ENCODE measurements around the gene TNXB. TPM values are rescaled to one million over a fixed set of nuclear protein-coding genes. Genes with fewer than 3 reads are reported as not detected.

Gene TNXB
- total and polyA plus RNA-seq, 9 donors, result 13.3 to 334 (median 146) TPM

DNA sequence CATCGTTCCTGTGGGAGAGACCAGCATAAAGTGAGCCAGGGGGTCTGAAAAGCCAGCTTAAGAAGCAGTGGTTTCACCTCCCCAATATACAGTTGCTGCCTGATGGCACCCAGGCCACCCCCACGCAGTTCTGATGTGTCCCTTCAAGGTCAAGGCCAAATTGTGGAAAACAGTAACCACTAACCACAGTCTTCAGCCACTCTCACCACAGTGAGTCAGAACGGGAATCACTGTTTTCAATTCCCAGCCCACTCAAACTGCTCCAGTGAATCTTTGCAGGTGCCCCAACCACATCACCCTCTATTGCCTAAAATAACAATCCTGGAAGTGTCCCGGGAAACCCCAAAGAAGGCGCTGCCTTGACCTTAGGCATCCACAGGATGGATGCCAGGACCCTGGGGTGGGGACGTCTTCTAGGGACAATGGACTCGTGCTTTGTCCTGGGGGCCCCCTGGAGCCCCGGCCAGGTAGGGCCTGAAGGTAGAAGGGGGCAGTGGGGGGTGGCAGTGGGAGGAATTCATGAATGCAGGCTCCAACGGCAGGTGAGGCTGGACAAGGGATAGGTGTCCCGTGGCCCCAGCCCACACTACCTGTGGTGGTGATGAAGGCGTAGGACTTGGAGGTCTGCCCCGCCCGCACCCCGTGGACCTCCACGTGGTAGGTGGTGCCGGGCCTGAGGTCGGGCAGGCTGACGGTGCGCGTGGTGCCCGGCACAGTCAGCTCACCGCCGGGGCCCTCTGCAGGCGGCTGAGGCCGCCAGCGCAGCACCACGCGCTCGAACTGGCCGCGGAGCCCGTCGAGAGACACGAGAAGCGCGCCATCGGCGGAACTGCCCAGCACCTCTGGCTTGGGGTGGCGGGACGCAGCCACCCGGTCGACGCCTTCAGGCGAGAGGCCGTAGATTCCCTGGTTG lies 22.2 kb downstream of the TNXB start:
- H3K36me3 ChIP-seq, result no peaks in the 10 kb centered on the region
- DNase-seq, result peak in 3 of 5 donors; percentile 53 to 76 (median 61)
- no peaks in the 10 kb centered on the region for H3K27me3 ChIP-seq
- intact Hi-C loops (cut with DNase I), result loop anchor here in 3 of 4 donors (1.0 to 10.0 kb wide), 4 partner anchors 28 to 68 kb away; partner anchors contain the start of genes PPT2 (in 2 of the 3) and PRRT1 (in 1 of the 3)
- WGBS, 3 donors, result 13 to 32% (median 19%) methylated on average over 25 to 45 of the region's 45 CpGs
- peaks cover 18% of the 10 kb centered on the region for H3K4me1 ChIP-seq (ENCODE audit: insufficient read depth)
- H3K4me3 ChIP-seq, result peak overlapping the region; percentile 3
- no peak for TF ChIP-seq POLR2A (IDR thresholded peaks at IDR 0.05)
- TF ChIP-seq, protein P1, sequence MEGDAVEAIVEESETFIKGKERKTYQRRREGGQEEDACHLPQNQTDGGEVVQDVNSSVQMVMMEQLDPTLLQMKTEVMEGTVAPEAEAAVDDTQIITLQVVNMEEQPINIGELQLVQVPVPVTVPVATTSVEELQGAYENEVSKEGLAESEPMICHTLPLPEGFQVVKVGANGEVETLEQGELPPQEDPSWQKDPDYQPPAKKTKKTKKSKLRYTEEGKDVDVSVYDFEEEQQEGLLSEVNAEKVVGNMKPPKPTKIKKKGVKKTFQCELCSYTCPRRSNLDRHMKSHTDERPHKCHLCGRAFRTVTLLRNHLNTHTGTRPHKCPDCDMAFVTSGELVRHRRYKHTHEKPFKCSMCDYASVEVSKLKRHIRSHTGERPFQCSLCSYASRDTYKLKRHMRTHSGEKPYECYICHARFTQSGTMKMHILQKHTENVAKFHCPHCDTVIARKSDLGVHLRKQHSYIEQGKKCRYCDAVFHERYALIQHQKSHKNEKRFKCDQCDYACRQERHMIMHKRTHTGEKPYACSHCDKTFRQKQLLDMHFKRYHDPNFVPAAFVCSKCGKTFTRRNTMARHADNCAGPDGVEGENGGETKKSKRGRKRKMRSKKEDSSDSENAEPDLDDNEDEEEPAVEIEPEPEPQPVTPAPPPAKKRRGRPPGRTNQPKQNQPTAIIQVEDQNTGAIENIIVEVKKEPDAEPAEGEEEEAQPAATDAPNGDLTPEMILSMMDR (IDR thresholded peaks at IDR 0.05), result peak in 1 of 3 donors; percentile 18
- peak overlapping the region; percentile 74 to 87 for H3K27ac ChIP-seq
- H3K9me3 ChIP-seq, result no peaks in the 10 kb centered on the region

DNA sequence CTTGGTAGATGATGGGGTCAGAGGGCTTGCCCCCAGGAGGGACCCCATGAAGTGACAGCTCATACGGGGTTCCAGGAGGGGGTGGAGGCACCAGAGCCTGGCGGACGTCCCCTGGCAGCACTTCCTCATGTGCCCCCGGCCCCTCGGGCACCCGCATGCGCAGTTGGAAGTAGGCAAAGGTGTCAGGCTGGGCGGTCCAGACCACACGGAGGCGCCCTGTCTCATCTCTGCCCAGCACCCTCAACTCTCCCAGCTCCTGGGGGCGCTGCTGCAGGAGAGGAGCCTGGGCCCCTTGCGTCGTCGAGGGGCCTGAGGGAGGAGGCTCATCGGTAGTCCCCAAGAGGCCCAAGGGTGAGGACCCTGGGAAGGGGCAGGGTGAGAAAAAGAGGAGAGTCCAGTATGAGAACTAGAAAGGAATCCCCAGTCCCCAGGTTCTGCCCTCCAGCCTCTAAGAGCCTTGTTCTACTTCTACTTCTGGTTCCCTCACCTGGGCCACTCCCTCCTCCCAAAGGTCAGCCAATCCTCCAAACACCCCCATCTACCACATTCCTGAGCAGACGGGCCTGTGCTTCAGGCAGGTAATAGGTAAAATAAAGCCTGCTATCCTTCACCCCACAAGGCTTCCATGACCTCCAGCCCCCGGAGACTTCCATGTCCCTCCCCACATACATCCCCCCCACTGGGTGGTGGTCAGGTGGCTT lies 23.2 kb downstream of the TNXB start:
- no peaks in the 10 kb centered on the region for H3K27me3 ChIP-seq
- DNase-seq, result no peak
- H3K4me1 ChIP-seq (ENCODE audit: insufficient read depth), result peaks cover 14% of the 10 kb centered on the region
- WGBS, 3 donors, result 78 to 84% (median 83%) methylated on average over 17 of the region's 17 CpGs
- TF ChIP-seq EP300 (IDR thresholded peaks at IDR 0.05), result no peak
- no peak for TF ChIP-seq POLR2A (IDR thresholded peaks at IDR 0.05)
- TF ChIP-seq, protein P1 (IDR thresholded peaks at IDR 0.05), result no peak
- H3K27ac ChIP-seq, result peak overlapping the region; percentile 3 to 87
- no peaks in the 10 kb centered on the region for H3K9me3 ChIP-seq
- H3K36me3 ChIP-seq, result no peaks in the 10 kb centered on the region
- intact Hi-C loops (cut with DNase I), result loop anchor here in 2 of 4 donors (2.0 to 10.0 kb wide), 3 partner anchors 29 to 69 kb away; partner anchors contain the start of genes PPT2 (in 2 of the 2) and PRRT1 (in 1 of the 2)
- no peak overlapping the region for H3K4me3 ChIP-seq

DNA sequence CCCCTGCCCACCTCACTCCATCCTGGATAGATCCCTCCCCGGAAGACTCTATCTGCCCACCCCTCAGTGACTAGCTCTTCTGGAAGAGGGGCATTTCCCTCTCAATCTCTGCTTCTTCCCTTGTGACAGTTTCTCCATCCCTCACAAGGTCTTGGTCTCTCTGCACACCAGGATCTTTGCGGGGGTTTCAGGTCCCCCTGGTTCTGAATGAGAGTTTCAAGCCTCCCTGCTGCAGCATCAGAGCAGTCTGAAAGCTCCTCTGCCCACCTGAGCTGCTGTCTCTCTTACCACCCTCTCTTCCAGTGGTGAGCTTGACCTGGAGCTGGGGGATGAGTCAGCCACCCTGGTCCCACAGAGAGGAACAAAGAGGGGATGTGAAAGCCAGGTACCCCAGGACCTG lies 24.4 kb downstream of the TNXB start:
- no peak for TF ChIP-seq EP300 (IDR thresholded peaks at IDR 0.05)
- no peak for TF ChIP-seq POLR2A (IDR thresholded peaks at IDR 0.05)
- TF ChIP-seq, protein P1 (IDR thresholded peaks at IDR 0.05), result no peak
- Histone ChIP-seq H3K36me3 (no peaks in the 10 kb centered on the region), H3K9me3 (no peaks in the 10 kb centered on the region), H3K27me3 (no peaks in the 10 kb centered on the region), H3K4me1 (ENCODE audit: insufficient read depth) (peaks cover 14% of the 10 kb centered on the region), H3K27ac (no peak overlapping the region), H3K4me3 (no peak overlapping the region)
- WGBS, 3 donors, result 88 to 92% (median 92%) methylated on average over 2 of the region's 2 CpGs
- intact Hi-C loops (cut with DNase I), result loop anchor here in 1 of 4 donors (10.0 kb wide), 1 partner anchor 70 kb away; the partner anchor contains the start of genes PPT2 and PRRT1
- no peak for DNase-seq
